ENCODE results near the gene TM9SF3.

TM9SF3 gene

DNA sequence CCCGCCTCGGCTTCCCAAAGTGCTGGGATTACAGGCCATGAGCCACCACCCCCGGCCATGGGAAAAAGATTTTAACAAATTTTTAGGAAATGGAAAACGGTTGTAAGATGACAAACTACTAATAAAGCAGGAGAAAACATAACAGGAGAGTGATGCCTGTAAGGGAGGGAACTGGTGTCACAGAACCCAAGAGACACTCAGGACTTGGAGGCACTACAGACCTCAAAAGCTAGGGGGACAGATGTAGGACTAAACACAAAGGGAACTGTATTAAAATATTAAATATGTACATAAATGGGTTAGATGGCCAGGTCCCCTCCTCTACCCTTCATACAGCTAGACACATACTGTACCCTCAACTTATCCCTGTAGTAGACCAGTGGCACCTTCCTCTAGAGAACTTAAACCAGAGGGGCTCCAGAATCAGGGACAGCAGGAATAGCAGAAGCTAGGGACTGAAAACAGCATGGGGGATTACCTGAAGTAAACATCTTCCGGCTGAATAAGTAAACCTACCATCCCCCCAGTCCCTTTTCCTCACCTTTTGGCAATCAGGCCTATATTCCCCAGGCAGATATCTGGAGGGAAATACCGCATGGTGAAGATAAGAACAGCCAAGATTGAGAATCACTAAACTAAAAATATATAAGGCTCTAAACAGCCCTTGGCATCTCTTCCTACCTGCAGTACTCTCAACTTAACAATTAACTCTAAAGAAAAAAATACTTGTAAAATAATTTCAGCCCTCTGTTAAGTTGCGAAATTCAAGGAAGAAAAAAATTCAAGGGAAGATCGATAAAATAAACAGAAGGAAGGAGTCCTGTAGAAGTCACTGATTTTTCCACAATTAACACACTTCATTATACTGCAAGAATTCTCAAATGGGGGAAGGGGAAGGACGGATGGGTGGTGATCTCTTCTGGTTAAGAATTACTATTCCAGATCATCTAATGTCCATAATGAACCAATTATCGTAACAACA, 15.5 kb downstream of the TM9SF3 start:
- no peak overlapping the region for H3K4me3 ChIP-seq (ENCODE audit: low read length)
- TF ChIP-seq, protein P1, sequence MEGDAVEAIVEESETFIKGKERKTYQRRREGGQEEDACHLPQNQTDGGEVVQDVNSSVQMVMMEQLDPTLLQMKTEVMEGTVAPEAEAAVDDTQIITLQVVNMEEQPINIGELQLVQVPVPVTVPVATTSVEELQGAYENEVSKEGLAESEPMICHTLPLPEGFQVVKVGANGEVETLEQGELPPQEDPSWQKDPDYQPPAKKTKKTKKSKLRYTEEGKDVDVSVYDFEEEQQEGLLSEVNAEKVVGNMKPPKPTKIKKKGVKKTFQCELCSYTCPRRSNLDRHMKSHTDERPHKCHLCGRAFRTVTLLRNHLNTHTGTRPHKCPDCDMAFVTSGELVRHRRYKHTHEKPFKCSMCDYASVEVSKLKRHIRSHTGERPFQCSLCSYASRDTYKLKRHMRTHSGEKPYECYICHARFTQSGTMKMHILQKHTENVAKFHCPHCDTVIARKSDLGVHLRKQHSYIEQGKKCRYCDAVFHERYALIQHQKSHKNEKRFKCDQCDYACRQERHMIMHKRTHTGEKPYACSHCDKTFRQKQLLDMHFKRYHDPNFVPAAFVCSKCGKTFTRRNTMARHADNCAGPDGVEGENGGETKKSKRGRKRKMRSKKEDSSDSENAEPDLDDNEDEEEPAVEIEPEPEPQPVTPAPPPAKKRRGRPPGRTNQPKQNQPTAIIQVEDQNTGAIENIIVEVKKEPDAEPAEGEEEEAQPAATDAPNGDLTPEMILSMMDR (conservative IDR thresholded peaks at IDR 0.05; ENCODE audit: low read depth, low read length), result no peak
- DNase-seq (ENCODE audit: low read depth), result no peak

DNA sequence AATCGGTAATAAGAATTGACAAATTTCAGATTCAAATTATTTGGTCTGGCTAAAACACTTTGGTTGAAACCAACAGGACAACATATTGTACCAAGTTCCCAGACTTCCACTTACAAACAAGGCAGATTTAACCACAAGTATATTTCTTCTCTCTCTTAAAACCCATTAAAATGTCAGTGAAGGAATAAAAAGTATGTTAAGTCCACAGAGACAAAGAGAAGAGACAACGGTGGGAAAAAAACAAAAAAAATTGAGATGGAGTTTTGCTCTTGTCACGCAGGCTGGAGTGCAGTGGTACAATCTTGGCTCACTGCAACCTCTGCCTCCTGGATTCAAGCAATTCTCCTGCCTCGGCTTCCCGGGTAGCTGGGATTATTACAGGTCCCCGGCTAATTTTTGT, 16.3 kb downstream of the TM9SF3 start:
- H3K4me3 ChIP-seq (ENCODE audit: low read length), result no peak overlapping the region

DNA sequence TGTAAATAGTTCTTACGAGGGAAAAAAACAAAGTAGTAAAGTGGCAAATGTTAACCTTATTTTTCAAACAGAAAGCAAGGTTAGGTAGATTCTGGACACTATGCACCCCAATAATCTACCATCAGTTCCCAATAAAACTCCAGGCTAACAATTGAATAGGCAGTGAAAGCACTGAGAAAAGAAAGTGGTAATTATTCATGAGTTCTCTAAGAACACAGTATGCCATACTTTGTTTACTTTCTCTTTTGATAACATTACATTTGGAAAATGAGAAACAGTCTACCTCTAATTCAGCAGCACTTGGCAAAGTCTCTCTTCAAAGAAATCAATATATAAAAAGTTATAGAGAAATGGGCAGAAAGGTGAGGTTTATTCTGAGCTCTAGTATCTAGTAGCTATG, 18.4 kb downstream of the TM9SF3 start:
- no peak for DNase-seq (ENCODE audit: low read depth)
- TF ChIP-seq, protein P1 (conservative IDR thresholded peaks at IDR 0.05; ENCODE audit: low read depth, low read length), result no peak
- H3K4me3 ChIP-seq (ENCODE audit: low read length), result no peak overlapping the region

More for the DNA sequence above, 16.3 kb downstream of the TM9SF3 start:
- no peak for DNase-seq (ENCODE audit: low read depth)
- TF ChIP-seq, protein P1 (conservative IDR thresholded peaks at IDR 0.05; ENCODE audit: low read depth, low read length), result no peak

DNA sequence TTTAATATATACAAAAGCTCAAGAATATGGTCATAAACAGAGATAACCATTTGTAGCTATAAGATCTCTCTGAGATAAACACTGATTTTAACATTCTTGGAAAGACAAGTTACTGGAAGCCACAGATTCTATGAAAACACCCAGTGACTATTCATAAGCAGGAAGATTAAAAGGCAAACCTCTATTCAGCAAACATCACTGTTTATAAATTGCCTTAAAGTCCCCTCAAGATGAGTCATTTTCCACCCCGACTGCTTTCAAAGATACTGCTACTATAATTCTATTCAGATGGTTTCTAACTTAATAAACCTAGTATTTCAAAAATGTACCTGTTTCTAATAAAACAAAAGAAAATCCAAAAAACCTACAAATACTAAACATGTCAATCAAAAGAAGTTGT, 21.0 kb downstream of the TM9SF3 start:
- no peak for DNase-seq (ENCODE audit: low read depth)

DNA sequence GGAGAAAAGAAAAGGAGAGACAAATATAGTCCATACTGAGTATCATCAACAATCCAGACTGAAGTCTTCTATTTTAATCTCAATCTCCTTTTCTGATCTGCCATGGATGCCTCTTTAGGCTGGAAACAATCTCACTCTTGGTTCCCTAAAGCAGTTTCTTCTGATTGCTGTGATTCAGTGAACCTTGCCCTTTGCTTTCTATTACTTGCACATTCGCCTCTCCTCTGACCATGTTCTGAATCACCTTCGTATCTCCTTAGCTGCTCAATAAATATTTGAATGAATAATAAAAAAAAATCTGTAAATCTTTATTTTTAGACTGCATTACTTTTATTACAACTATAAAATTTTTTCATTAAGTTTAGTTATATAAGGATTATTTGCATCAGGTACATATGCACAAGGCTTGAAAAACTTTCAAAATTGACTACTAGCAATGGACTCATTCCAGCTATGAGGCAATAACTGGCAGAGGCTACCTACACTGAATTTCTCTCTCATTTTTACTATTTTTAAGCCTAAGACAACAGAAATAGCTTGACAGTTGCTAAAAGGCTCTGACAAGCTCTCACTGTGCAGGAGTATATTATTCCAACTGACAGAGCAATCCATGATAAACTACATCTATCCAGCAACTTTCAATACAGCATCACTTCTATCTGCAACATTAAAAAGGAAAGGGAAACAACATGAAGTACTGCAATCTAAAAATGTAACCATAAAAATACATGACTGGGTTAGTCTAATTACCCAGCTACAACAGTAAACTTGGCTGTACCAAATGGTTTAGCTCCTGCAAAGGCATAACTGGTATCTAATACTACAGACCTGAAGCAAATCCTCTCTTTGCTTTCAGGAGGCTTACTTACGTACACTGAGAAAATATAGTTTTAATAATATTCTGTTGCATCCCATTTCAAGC, 25.6 kb downstream of the TM9SF3 start:
- no peak overlapping the region for H3K4me3 ChIP-seq (ENCODE audit: low read length)
- TF ChIP-seq, protein P1 (conservative IDR thresholded peaks at IDR 0.05; ENCODE audit: low read depth, low read length), result no peak
- no peak for DNase-seq (ENCODE audit: low read depth)

More for the DNA sequence above, 21.0 kb downstream of the TM9SF3 start:
- TF ChIP-seq, protein P1 (conservative IDR thresholded peaks at IDR 0.05; ENCODE audit: low read depth, low read length), result no peak
- no peak overlapping the region for H3K4me3 ChIP-seq (ENCODE audit: low read length)

DNA sequence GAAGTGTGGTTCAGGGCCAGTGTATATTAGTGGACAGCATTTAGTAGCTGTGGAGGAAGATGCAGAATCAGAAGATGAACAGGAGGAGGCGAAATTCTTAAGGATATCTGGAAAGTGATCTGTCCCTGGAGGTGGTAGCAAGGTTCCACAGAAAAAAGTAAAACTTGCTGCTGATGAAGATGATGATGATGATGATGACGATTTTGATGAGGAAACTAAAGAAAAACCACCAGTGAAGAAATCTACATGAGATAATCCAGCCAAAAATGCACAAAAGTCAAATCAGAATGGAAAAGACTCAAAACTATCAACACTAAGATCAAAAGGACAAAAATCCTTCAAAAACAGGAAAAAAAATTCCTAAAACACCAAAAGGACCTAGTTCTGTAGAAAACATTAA, 26.3 kb downstream of the TM9SF3 start:
- TF ChIP-seq, protein P1 (conservative IDR thresholded peaks at IDR 0.05; ENCODE audit: low read depth, low read length), result no peak
- no peak for DNase-seq (ENCODE audit: low read depth)
- H3K4me3 ChIP-seq (ENCODE audit: low read length), result no peak overlapping the region
